Keratinocyte (primary cell): ENCODE results near the gene UBAC2. TPM values are rescaled to one million over a fixed set of nuclear protein-coding genes. Genes with fewer than 3 reads are reported as not detected.

ENCODE experiments used
- DNase-seq: peaks from one replicate; pipeline ENCODE4 v3.0.0-alpha.2; 2011; ENCODE audit warnings: low read depth, missing footprints, low spot score
- FAIRE-seq: peaks from 2 replicates; lab custom pipeline; 2011; peaks lifted over from hg19 to GRCh38; lab: Jason Lieb, UNC
- H2AFZ ChIP-seq: 2 replicates; pipeline ENCODE4 v1.6.0; 2012; ENCODE audit warnings: low read length, control low read depth, inconsistent platforms; ENCODE audit not compliant: control insufficient read depth
- H3K27ac ChIP-seq: 2 replicates; pipeline ENCODE4 v1.5.1; 2011; ENCODE audit warnings: low read length; ENCODE audit not compliant: control insufficient read depth, insufficient read depth
- H3K27me3 ChIP-seq: 3 replicates; pipeline ENCODE4 v1.6.0; 2011; ENCODE audit warnings: low read length; ENCODE audit not compliant: control insufficient read depth, insufficient read depth; ENCODE audit errors: extremely low read depth
- H3K36me3 ChIP-seq, 2 experiments: 2 replicates in 1 of 2; 3 replicates in 1 of 2; pipeline ENCODE4 v1.5.1; 2011; ENCODE audit warnings: low read length in 2 of 2, mild to moderate bottlenecking in 1 of 2; ENCODE audit not compliant: control insufficient read depth in 2 of 2, insufficient read depth in 2 of 2; ENCODE audit errors: extremely low read depth in 1 of 2
- H3K4me1 ChIP-seq: 3 replicates; pipeline ENCODE4 v1.5.1; 2011; ENCODE audit warnings: low read length; ENCODE audit not compliant: control insufficient read depth, insufficient read depth; ENCODE audit errors: extremely low read depth
- H3K4me2 ChIP-seq: 3 replicates; pipeline ENCODE4 v1.6.0; 2011; ENCODE audit warnings: low read depth, low read length; ENCODE audit not compliant: control insufficient read depth, insufficient read depth; ENCODE audit errors: extremely low read depth
- H3K4me3 ChIP-seq, 3 experiments: fragments of 200-600 bp in 1 of 3; sonication (generic) in 1 of 3; 2 replicates in 2 of 3; 3 replicates in 1 of 3; pipeline ENCODE4 v1.5.1; 2011 to 2016; ENCODE audit warnings: low read length in 3 of 3, mild to moderate bottlenecking in 3 of 3, control low read depth in 2 of 3, inconsistent platforms in 1 of 3, low read depth in 1 of 3, mixed read lengths in 1 of 3, mixed run types in 1 of 3, moderate library complexity in 1 of 3; ENCODE audit not compliant: control insufficient read depth in 2 of 3, insufficient read depth in 2 of 3; ENCODE audit errors: extremely low read depth in 1 of 3
- H3K79me2 ChIP-seq: 2 replicates; pipeline ENCODE4 v1.6.0; 2012; ENCODE audit warnings: low read length; ENCODE audit not compliant: control insufficient read depth, insufficient read depth
- H3K9ac ChIP-seq: 3 replicates; pipeline ENCODE4 v1.6.0; 2011; ENCODE audit warnings: low read length; ENCODE audit not compliant: control insufficient read depth, insufficient read depth; ENCODE audit errors: extremely low read depth
- H3K9me1 ChIP-seq: 3 replicates; pipeline ENCODE4 v1.6.0; 2011; ENCODE audit warnings: low read length; ENCODE audit not compliant: control insufficient read depth, insufficient read depth; ENCODE audit errors: extremely low read depth
- H3K9me3 ChIP-seq: 2 replicates; pipeline ENCODE4 v1.5.1; 2012; ENCODE audit warnings: low read depth, low read length; ENCODE audit not compliant: control insufficient read depth
- H4K20me1 ChIP-seq: 3 replicates; pipeline ENCODE4 v1.6.0; 2011; ENCODE audit warnings: low read length; ENCODE audit not compliant: control insufficient read depth, insufficient read depth; ENCODE audit errors: extremely low read depth
- EZH2 ChIP-seq: IDR thresholded peaks from one replicate; pipeline ENCODE4 v1.6.1; 2012; ENCODE audit warnings: inconsistent platforms, mild to moderate bottlenecking, low read length, moderate library complexity
- dilution Hi-C: fragments of 300-500 bp; cut with MboI; formaldehyde crosslinking; loops from one replicate; pipeline ENCODE4 v1.7.0; 2020; ENCODE audit warnings: low sequenced_read_pairs; ENCODE audit not compliant: extremely low pct_ligation_motif_present
- polyA plus RNA-seq, 5 experiments: library from polyadenylated mRNA; depleted of rRNA in 3 of 5; stranded (reverse) in 3 of 5; stranded (forward) in 1 of 5; unstranded in 1 of 5; fragments of >200 nt; gene quantifications; 1 replicate in 1 of 5; 2 replicates in 3 of 5; 3 replicates in 1 of 5; pipeline versions ENCODE4 v1.2.1 to v1.2.3, GENCODE V29; 2011 to 2012; ENCODE audit warnings: missing spikeins in 2 of 5, low read depth in 1 of 5, low replicate concordance in 1 of 5
- TF ChIP-seq, protein P1 (sequence below), 3 experiments: IDR thresholded peaks in 1 of 3; conservative IDR thresholded peaks in 1 of 3; optimal IDR thresholded peaks in 1 of 3; 2 replicates in 2 of 3; 3 replicates in 1 of 3; pipeline versions ENCODE3 to v1.5.1; 2011; ENCODE audit warnings: low read length in 3 of 3, mild to moderate bottlenecking in 3 of 3, moderate library complexity in 2 of 3, control low read depth in 1 of 3, inconsistent platforms in 1 of 3; ENCODE audit not compliant: insufficient read depth in 2 of 3; ENCODE audit errors: extremely low read depth in 1 of 3

The UBAC2 gene
- polyA plus RNA-seq, 1 donor (not counting 4 experiments of a cell fraction or from before 2014, with no cell fraction given) = 104 TPM

DNA sequence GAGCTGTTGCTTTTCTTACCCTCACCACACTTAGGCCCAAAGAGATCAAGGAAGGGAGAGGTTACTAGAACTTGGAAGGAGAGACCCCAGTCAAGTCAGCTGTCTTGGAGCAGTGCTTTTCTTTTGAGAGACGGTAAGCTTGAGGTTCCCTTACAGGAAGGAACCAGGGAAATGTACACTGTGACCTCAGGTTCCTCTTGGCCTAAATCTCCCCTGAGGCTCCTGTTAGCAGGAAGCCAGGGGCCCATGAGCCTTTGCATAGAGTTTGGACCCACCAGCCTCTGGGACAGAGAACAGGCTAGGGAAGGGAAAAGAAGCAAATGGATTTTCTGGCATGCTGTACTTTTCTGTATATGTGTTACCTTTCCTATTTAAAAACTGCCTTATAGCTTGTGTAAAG lies 63.4 kb downstream of the UBAC2 start:
- Histone ChIP-seq H3K4me2 (no peak overlapping the region), H3K4me3 (no peak overlapping the region), H3K36me3 (peaks cover 3 to 5% of the 10 kb centered on the region in 2 experiments), H3K27ac (no peak overlapping the region), H4K20me1 (no peaks in the 10 kb centered on the region), H3K9me3 (no peaks in the 10 kb centered on the region), H3K9me1 (no peaks in the 10 kb centered on the region), H3K79me2 (peaks cover 5% of the 10 kb centered on the region), H3K9ac (no peak overlapping the region), H2AFZ (no peak overlapping the region), H3K4me1 (no peaks in the 10 kb centered on the region), H3K27me3 (no peaks in the 10 kb centered on the region)
- dilution Hi-C loops = loop anchor here (10.0 kb wide), 1 partner anchor 89 kb away; no protein-coding TSS in a partner anchor
- no peak for FAIRE-seq
- TF ChIP-seq EZH2 = no peak
- TF ChIP-seq, protein P1, sequence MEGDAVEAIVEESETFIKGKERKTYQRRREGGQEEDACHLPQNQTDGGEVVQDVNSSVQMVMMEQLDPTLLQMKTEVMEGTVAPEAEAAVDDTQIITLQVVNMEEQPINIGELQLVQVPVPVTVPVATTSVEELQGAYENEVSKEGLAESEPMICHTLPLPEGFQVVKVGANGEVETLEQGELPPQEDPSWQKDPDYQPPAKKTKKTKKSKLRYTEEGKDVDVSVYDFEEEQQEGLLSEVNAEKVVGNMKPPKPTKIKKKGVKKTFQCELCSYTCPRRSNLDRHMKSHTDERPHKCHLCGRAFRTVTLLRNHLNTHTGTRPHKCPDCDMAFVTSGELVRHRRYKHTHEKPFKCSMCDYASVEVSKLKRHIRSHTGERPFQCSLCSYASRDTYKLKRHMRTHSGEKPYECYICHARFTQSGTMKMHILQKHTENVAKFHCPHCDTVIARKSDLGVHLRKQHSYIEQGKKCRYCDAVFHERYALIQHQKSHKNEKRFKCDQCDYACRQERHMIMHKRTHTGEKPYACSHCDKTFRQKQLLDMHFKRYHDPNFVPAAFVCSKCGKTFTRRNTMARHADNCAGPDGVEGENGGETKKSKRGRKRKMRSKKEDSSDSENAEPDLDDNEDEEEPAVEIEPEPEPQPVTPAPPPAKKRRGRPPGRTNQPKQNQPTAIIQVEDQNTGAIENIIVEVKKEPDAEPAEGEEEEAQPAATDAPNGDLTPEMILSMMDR (optimal IDR thresholded peaks at IDR 0.05 in 1 of 3, IDR thresholded peaks at IDR 0.05 in 1 of 3, conservative IDR thresholded peaks at IDR 0.05 in 1 of 3; ENCODE audit: extremely low read depth in 1 of 3, insufficient read depth in 2 of 3, low read length in 3 of 3) = no peak
- DNase-seq = no peak

DNA sequence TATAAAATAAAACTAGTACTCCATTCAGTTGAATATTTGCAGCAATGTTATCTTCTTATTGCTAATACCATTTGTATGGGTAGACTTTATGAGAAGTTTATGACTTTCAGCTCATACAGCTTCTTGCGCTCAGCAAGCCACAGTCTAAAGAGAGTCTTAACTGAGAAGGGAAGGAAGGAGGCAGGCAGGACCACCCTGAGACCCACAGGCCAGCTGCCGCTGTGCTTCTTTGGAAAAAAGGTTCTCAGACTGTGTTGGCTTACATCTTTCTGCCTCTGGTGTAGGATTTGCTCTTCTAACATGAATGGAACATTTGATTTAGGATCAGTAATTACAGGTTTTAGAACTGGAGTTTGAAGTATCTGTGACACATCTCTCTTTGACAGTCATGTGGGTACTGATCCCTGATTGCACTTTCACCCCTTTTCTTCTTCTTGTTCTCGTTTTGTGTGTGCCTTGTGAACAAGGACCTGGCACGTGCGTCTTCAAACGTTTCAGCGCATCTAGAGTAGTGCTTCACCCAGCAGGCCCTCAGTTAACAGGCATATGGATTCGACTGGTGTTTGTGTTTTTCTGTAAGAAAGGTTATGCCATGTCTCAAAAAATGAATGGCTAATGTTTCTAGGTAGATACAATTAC lies 64.6 kb downstream of the UBAC2 start:
- dilution Hi-C loops = loop anchor here (10.0 kb wide), 1 partner anchor 90 kb away; no protein-coding TSS in a partner anchor
- no peaks in the 10 kb centered on the region for H3K27me3 ChIP-seq
- FAIRE-seq = no peak

More for the DNA sequence above, 64.6 kb downstream of the UBAC2 start:
- no peaks in the 10 kb centered on the region for H4K20me1 ChIP-seq
- peaks cover 3 to 5% of the 10 kb centered on the region in 2 experiments for H3K36me3 ChIP-seq
- no peak overlapping the region for H3K27ac ChIP-seq
- H3K4me3 ChIP-seq = no peak overlapping the region
- no peak for DNase-seq
- H3K9ac ChIP-seq = no peak overlapping the region
- no peaks in the 10 kb centered on the region for H3K4me1 ChIP-seq
- H3K4me2 ChIP-seq = no peak overlapping the region
- H3K79me2 ChIP-seq = peaks cover 5% of the 10 kb centered on the region
- H3K9me3 ChIP-seq = no peaks in the 10 kb centered on the region
- TF ChIP-seq, protein P1 (optimal IDR thresholded peaks at IDR 0.05 in 1 of 3, IDR thresholded peaks at IDR 0.05 in 1 of 3, conservative IDR thresholded peaks at IDR 0.05 in 1 of 3; ENCODE audit: extremely low read depth in 1 of 3, insufficient read depth in 2 of 3, low read length in 3 of 3) = no peak
- no peak for TF ChIP-seq EZH2
- H3K9me1 ChIP-seq = no peaks in the 10 kb centered on the region
- no peak overlapping the region for H2AFZ ChIP-seq
